ENCODE results near the gene ATP13A3. TPM values are rescaled to one million over a fixed set of nuclear protein-coding genes. Genes with fewer than 3 reads are reported as not detected.

The ATP13A3 gene
- total and polyA plus RNA-seq, 10 donors = 10.3 to 142 (median 81.6) TPM

- WGBS, 5 donors = 13 to 38% (median 23%) methylated on average over 2 of the region's 2 CpGs
- intact Hi-C loops (cut with DNase I; ENCODE audit: low total_unique reads) = no loop called here
- Histone ChIP-seq H3K27me3 (replicated peaks in 1 of 7) (peaks cover 0 to 54% (median 23%) of the 10 kb centered on the region in 7 donors), H3K4me3 (peak within 1 kb of the TSS; percentile 24 to 68 (median 31)), H3K36me3 (no peaks in the 10 kb centered on the region), H3K9me3 (no peaks in the 10 kb centered on the region), H3K27ac (no peak within 1 kb of the TSS), H3K4me1 (peaks cover 15 to 48% (median 33%) of the 10 kb centered on the region in 6 donors)
- DNase-seq = no peak
- TF ChIP-seq, protein P1, sequence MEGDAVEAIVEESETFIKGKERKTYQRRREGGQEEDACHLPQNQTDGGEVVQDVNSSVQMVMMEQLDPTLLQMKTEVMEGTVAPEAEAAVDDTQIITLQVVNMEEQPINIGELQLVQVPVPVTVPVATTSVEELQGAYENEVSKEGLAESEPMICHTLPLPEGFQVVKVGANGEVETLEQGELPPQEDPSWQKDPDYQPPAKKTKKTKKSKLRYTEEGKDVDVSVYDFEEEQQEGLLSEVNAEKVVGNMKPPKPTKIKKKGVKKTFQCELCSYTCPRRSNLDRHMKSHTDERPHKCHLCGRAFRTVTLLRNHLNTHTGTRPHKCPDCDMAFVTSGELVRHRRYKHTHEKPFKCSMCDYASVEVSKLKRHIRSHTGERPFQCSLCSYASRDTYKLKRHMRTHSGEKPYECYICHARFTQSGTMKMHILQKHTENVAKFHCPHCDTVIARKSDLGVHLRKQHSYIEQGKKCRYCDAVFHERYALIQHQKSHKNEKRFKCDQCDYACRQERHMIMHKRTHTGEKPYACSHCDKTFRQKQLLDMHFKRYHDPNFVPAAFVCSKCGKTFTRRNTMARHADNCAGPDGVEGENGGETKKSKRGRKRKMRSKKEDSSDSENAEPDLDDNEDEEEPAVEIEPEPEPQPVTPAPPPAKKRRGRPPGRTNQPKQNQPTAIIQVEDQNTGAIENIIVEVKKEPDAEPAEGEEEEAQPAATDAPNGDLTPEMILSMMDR (IDR thresholded peaks at IDR 0.05 in 8 of 11, conservative IDR thresholded peaks at IDR 0.05 in 3 of 11) = no peak
- no peak for TF ChIP-seq POLR2A (IDR thresholded peaks at IDR 0.05)
- no peak for TF ChIP-seq POLR2AphosphoS5 (IDR thresholded peaks at IDR 0.05)
These were observed 87.6 kb downstream of the ATP13A3 start, which contains the start of gene GP5 for GRCh38 chr3:194399166-194399565. TSS of gene GP5 (minus strand) at chr3:194399266. CDS start at chr3:194398282, 984 bp downstream.

DNA sequence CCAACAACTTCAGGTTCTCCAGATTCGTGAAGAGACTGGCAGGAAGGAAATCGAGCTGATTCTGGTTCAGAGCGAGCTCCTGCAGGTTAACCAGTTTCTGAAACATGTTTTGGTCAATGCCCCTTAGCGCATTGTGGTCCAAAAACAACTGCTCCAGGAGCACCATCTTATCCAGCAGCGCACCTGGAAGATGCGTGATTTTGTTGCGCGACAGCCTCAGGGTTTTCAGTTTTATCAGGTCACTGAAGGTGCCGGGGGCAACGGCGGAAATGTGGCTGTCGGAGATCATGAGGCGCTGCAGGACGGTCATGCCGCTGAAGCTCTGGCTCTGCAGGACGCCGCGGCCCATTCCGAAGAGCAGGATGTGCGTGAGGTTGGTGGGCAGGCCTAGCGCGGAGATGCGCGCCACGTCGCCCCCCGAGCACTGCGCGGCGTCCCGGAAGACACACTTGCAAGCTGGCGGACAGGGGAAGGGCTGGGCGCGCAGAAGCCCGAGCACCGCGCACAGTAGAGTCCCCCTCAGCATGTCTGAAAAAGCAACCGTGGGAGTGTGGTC, 89.0 kb downstream of the ATP13A3 start:
- TF ChIP-seq POLR2A (IDR thresholded peaks at IDR 0.05) = no peak
- peak in 2 of 3 donors; percentile 65 to 79 for TF ChIP-seq POLR2AphosphoS5 (IDR thresholded peaks at IDR 0.05)
- TF ChIP-seq, protein P1 (IDR thresholded peaks at IDR 0.05 in 8 of 11, conservative IDR thresholded peaks at IDR 0.05 in 3 of 11) = no peak
- H3K27me3 ChIP-seq (replicated peaks in 1 of 7) = peaks cover 0 to 55% (median 23%) of the 10 kb centered on the region in 7 donors
- H3K4me3 ChIP-seq = peak overlapping the region; percentile 24 to 68 (median 31)
- no peaks in the 10 kb centered on the region for H3K9me3 ChIP-seq
- H3K36me3 ChIP-seq = no peaks in the 10 kb centered on the region
- WGBS, 5 donors = 4 to 6% (median 5%) methylated on average over 20 to 38 of the region's 38 CpGs
- peaks cover 15 to 48% (median 33%) of the 10 kb centered on the region in 6 donors for H3K4me1 ChIP-seq
- H3K27ac ChIP-seq = peak overlapping the region in 1 of 8 donors; percentile 67
- intact Hi-C loops (cut with DNase I; ENCODE audit: low total_unique reads) = no loop called here
- peak; percentile 74 for DNase-seq

GRCh38 chr3:194396859-194397756, 89.7 kb downstream of the ATP13A3 start:
- Histone ChIP-seq H3K4me3 (peak overlapping the region; percentile 24 to 68 (median 31)), H3K27me3 (replicated peaks in 1 of 7) (peaks cover 0 to 55% (median 23%) of the 10 kb centered on the region in 7 donors), H3K27ac (peak overlapping the region in 7 of 8 donors; percentile 47 to 70 (median 63)), H3K4me1 (peaks cover 15 to 48% (median 33%) of the 10 kb centered on the region in 6 donors), H3K36me3 (no peaks in the 10 kb centered on the region), H3K9me3 (no peaks in the 10 kb centered on the region)
- peak; percentile 72 for DNase-seq
- TF ChIP-seq POLR2A (IDR thresholded peaks at IDR 0.05) (no peak), POLR2AphosphoS5 (IDR thresholded peaks at IDR 0.05) (peak in 1 of 3 donors; percentile 7)
- intact Hi-C loops (cut with DNase I; ENCODE audit: low total_unique reads) = no loop called here
- 10 to 20% (median 12%) methylated on average over 34 to 73 of the region's 73 CpGs for WGBS, 5 donors

DNA sequence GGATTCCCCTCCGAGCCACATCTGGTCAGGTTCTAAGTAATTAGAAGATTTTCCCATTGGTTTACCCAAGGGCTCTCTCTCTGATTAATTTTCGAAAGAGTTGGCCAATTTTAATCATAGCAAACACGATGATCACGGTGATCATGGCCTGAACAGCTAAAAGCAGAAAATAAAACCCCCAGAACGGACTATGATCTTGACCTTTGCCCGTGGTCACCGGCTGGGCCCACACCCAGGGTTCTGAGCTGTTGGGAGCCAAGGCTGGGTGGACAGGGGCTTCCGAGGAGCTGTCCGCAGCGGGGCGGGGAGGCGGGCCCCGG, 90.3 kb downstream of the ATP13A3 start:
- H3K27ac ChIP-seq = peak overlapping the region in 7 of 8 donors; percentile 47 to 70 (median 63)
- WGBS, 5 donors = 11 to 15% (median 13%) methylated on average over 11 to 13 of the region's 13 CpGs
- H3K36me3 ChIP-seq = no peaks in the 10 kb centered on the region
- intact Hi-C loops (cut with DNase I; ENCODE audit: low total_unique reads) = no loop called here
- H3K4me3 ChIP-seq = peak overlapping the region in 7 of 8 donors; percentile 28 to 68 (median 31)
- DNase-seq = no peak
- peaks cover 0 to under 1% (median 0%) of the 10 kb centered on the region in 8 donors for H3K9me3 ChIP-seq
- H3K27me3 ChIP-seq (replicated peaks in 1 of 7) = peaks cover 0 to 55% (median 23%) of the 10 kb centered on the region in 7 donors
- TF ChIP-seq, protein P1 (IDR thresholded peaks at IDR 0.05 in 8 of 11, conservative IDR thresholded peaks at IDR 0.05 in 3 of 11) = no peak
- TF ChIP-seq POLR2AphosphoS5 (IDR thresholded peaks at IDR 0.05) = no peak
- no peak for TF ChIP-seq POLR2A (IDR thresholded peaks at IDR 0.05)
- H3K4me1 ChIP-seq = peaks cover 15 to 48% (median 33%) of the 10 kb centered on the region in 6 donors

All from spleen (tissue), 11 donors.